ENCODE data around the gene OCA2. TPM values are rescaled to one million over a fixed set of nuclear protein-coding genes. Genes with fewer than 3 reads are reported as not detected.

OCA2 gene
- total and polyA plus RNA-seq, 11 donors, result 0.04 to 0.10 (median 0.07) TPM; not detected in 8

DNA sequence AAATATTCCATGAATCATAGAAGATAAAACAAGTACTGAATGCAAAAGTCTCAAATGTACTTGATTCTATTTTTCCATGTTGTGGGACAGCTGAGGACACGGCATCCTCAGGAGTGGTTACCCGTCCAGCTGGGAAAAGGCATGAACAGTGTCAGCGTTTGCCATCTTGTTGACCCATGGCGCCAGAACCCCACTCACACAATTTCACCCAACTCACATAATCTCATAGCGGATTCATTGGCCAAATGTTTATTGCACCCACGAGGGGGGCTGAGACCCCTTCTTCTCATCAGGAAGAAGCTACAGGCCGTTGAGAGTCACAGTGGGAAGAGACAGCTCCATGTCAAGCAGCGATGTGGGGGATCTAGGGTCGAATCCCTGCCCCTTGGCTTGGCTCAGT lies 72.9 kb downstream of the OCA2 start:
- H3K4me1 ChIP-seq, result no peaks in the 10 kb centered on the region
- H3K36me3 ChIP-seq, result no peaks in the 10 kb centered on the region
- H3K4me3 ChIP-seq, result no peak overlapping the region
- H3K9me3 ChIP-seq, result no peaks in the 10 kb centered on the region
- no peak overlapping the region for H3K27ac ChIP-seq
- WGBS, 4 donors, result 86 to 88% (median 87%) methylated on average over 9 of the region's 9 CpGs
- no peak for TF ChIP-seq POLR2A (IDR thresholded peaks at IDR 0.05)
- TF ChIP-seq, protein P1, sequence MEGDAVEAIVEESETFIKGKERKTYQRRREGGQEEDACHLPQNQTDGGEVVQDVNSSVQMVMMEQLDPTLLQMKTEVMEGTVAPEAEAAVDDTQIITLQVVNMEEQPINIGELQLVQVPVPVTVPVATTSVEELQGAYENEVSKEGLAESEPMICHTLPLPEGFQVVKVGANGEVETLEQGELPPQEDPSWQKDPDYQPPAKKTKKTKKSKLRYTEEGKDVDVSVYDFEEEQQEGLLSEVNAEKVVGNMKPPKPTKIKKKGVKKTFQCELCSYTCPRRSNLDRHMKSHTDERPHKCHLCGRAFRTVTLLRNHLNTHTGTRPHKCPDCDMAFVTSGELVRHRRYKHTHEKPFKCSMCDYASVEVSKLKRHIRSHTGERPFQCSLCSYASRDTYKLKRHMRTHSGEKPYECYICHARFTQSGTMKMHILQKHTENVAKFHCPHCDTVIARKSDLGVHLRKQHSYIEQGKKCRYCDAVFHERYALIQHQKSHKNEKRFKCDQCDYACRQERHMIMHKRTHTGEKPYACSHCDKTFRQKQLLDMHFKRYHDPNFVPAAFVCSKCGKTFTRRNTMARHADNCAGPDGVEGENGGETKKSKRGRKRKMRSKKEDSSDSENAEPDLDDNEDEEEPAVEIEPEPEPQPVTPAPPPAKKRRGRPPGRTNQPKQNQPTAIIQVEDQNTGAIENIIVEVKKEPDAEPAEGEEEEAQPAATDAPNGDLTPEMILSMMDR (IDR thresholded peaks at IDR 0.05), result no peak
- ATAC-seq (no peak), DNase-seq (no peak)
- H3K27me3 ChIP-seq, result no peaks in the 10 kb centered on the region
- intact Hi-C loops (cut with DNase I), result loop anchor here in 1 of 10 donors (10.0 kb wide), 2 partner anchors 59 to 99 kb away; no protein-coding TSS in a partner anchor

DNA sequence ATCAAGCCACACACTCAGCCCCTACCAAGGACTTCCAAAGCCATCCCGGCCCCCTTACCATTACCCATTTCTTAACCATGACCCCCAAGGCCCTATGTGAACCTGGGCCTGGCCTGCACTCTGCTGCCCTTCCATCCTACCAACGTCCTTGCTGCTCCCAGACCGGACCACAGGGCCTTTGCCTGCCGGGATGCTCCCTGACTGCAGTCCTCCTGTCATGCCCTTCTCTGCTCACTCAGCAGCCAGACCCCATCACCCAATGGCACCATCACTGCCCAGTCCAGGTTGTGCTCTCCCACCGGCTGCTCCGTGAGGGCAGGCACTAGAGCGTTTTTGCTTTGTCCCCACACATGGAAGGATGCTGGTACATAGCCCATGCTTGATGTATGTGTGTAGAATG lies 73.7 kb downstream of the OCA2 start:
- Histone ChIP-seq H3K4me1 (no peaks in the 10 kb centered on the region), H3K36me3 (no peaks in the 10 kb centered on the region), H3K4me3 (no peak overlapping the region), H3K27me3 (no peaks in the 10 kb centered on the region), H3K9me3 (no peaks in the 10 kb centered on the region), H3K27ac (no peak overlapping the region)
- WGBS, 4 donors, result 86 to 92% (median 87%) methylated on average over 7 of the region's 7 CpGs
- no peak for TF ChIP-seq POLR2A (IDR thresholded peaks at IDR 0.05)
- TF ChIP-seq, protein P1 (IDR thresholded peaks at IDR 0.05), result no peak
- intact Hi-C loops (cut with DNase I), result loop anchor here in 1 of 10 donors (10.0 kb wide), 2 partner anchors 59 to 99 kb away; no protein-coding TSS in a partner anchor
- DNase-seq (no peak), ATAC-seq (no peak)

DNA sequence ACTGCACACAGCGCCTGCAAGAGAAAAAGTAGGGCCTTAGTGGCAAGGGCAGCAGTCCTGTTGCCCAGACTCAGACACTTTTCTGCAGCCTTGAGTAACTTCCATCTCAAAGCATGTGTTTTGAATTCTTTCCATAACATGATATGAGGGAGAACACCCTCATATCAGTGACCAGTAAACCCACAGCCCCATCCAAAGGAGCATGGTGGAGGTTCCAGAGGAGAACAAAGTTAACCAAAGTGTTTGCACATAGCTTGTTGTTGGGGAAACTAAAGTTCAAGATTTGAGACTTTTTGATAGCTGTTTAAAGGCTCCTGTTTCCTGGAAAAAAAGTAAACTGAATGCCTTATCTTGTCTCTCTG lies 74.2 kb downstream of the OCA2 start:
- 88 to 97% (median 91%) methylated on average over 1 of the region's 1 CpG for WGBS, 4 donors
- intact Hi-C loops (cut with DNase I), result loop anchor here in 4 of 10 donors (5.0 to 10.0 kb wide), 3 partner anchors 60 to 100 kb away; no protein-coding TSS in a partner anchor

DNA sequence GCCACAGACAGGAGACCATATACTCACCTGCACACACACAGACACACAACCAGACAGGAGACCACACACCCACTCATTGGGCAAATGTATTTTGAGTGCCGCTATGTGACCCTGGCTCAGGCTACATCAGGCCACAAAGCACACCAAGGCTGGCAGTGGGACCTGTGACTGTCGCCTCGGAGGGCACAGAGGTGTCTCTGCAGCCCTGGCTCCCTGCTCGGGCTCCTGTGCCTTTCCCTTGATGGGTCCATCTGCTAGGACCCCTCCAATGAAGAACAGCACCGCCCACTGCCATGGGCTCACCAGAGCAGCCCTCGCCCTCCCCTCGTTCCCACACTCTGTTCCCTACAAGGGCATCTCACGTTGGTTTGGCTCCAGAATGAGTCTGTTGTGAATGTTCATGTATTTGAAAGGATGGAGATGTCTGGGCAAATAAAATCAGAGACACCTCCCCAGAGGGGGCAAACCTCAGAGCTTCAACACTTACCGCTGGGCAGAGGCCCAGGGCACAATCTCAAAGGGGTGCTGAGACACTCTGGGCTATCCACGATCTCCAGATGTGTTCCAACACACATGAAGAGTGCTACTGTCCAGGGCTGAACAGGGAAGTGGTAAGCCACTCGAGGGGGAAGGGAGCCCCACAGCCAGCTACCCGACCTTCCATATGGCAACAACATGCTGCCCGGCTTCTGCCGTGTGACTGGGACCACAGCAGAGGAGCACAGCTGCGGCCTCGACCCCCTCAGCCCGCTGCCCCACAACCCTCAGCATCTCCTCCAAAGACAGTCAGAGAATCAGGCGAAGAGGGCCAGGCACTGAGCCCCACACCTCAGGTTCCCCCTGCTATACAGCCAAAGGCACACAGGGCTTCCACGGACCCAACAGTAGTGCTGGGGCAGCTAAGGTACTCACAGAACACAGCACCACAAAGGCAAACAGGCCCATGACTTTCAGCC lies 74.9 kb downstream of the OCA2 start:
- H3K4me3 ChIP-seq, result no peak overlapping the region
- no peak for TF ChIP-seq POLR2A (IDR thresholded peaks at IDR 0.05)
- TF ChIP-seq, protein P1 (IDR thresholded peaks at IDR 0.05), result no peak
- intact Hi-C loops (cut with DNase I), result loop anchor here in 4 of 10 donors (5.0 to 10.0 kb wide), 3 partner anchors 61 to 101 kb away; no protein-coding TSS in a partner anchor
- no peaks in the 10 kb centered on the region for H3K36me3 ChIP-seq
- DNase-seq (no peak), ATAC-seq (no peak)
- no peaks in the 10 kb centered on the region for H3K27me3 ChIP-seq
- H3K4me1 ChIP-seq, result no peaks in the 10 kb centered on the region
- H3K27ac ChIP-seq, result no peak overlapping the region
- WGBS, 4 donors, result 80 to 83% (median 81%) methylated on average over 13 to 19 of the region's 19 CpGs
- H3K9me3 ChIP-seq, result no peaks in the 10 kb centered on the region

More for the DNA sequence above, 74.2 kb downstream of the OCA2 start:
- DNase-seq (no peak), ATAC-seq (no peak)
- Histone ChIP-seq H3K4me3 (no peak overlapping the region), H3K27me3 (no peaks in the 10 kb centered on the region), H3K9me3 (no peaks in the 10 kb centered on the region), H3K4me1 (no peaks in the 10 kb centered on the region), H3K36me3 (no peaks in the 10 kb centered on the region), H3K27ac (no peak overlapping the region)
- TF ChIP-seq, protein P1 (IDR thresholded peaks at IDR 0.05), result no peak
- no peak for TF ChIP-seq POLR2A (IDR thresholded peaks at IDR 0.05)

All from heart left ventricle (tissue), 16 donors.